Measurements from ENCODE around the gene WDR70. TPM values are rescaled to one million over a fixed set of nuclear protein-coding genes. Genes with fewer than 3 reads are reported as not detected.

The WDR70 gene
- total and polyA plus RNA-seq, 2 donors (not counting 3 experiments of a cell fraction or from before 2014, with no cell fraction given): 6.7 to 37.3 TPM

DNA sequence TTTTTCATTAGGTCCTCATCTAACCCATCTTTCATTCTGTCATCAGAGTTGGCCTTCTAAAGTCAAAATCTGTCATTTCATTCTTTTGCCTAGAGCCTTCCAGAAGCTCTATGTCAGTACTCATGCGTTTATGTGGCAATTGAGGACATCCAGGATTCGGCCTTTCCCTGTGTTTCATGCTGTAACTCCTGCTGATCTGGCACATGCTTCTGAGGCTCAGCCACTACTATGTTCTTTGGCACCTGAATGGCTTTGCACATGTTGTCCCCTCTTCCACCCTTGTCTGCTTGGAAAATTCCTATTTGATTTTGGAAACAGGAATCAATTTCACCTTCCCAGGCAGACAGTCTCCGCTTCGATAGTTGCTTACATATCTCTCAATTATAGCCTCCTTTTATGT lies 375.9 kb downstream of the WDR70 start:
- H3K4me2 ChIP-seq (ENCODE audit: insufficient read depth, low read length): no peak overlapping the region
- H3K36me3 ChIP-seq (ENCODE audit: control insufficient read depth in 2 of 2, extremely low read depth in 1 of 2, insufficient read depth in 2 of 2, low read length in 2 of 2): no peaks in the 10 kb centered on the region
- H3K4me3 ChIP-seq (replicated peaks in 1 of 3; ENCODE audit: insufficient read depth in 1 of 3, low read depth in 1 of 3, low read length in 3 of 3): no peak overlapping the region
- dilution Hi-C loops (cut with MboI; ENCODE audit: extremely low pct_ligation_motif_present, low sequenced_read_pairs): no loop called here
- no peaks in the 10 kb centered on the region for H4K20me1 ChIP-seq (replicated peaks; ENCODE audit: control insufficient read depth, extremely low read depth, insufficient read depth, low read length)
- ChIA-PET POLR2A (no interaction called here), CTCF (interaction anchor here (3.7 kb wide), 1 partner anchor 342 kb away, joined by 55 read pairs; no protein-coding TSS in a partner anchor)
- FAIRE-seq: no peak
- TF ChIP-seq, protein P1, sequence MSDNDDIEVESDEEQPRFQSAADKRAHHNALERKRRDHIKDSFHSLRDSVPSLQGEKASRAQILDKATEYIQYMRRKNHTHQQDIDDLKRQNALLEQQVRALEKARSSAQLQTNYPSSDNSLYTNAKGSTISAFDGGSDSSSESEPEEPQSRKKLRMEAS (IDR thresholded peaks at IDR 0.05; ENCODE audit: insufficient read depth, insufficient read length): no peak
- TF ChIP-seq GATA2 (IDR thresholded peaks at IDR 0.05; ENCODE audit: insufficient read depth, insufficient read length, low read depth, low read length): no peak
- no peak for TF ChIP-seq POLR2A (IDR thresholded peaks at IDR 0.05; ENCODE audit: low read depth, low read length)
- TF ChIP-seq FOS (IDR thresholded peaks at IDR 0.05; ENCODE audit: borderline replicate concordance, insufficient read depth, low read length): no peak
- H3K79me2 ChIP-seq (ENCODE audit: control insufficient read depth, insufficient read depth, low read length): no peaks in the 10 kb centered on the region
- no peak for DNase-seq (ENCODE audit: low read depth, low spot score)
- no peaks in the 10 kb centered on the region for H3K9me1 ChIP-seq (replicated peaks; ENCODE audit: control insufficient read depth, extremely low read depth, insufficient read depth, low read length)
- H3K9me3 ChIP-seq (replicated peaks; ENCODE audit: control insufficient read depth, insufficient read depth, low read length): no peaks in the 10 kb centered on the region
- no peaks in the 10 kb centered on the region for H3K27me3 ChIP-seq (ENCODE audit: control insufficient read depth in 2 of 2, insufficient read depth in 2 of 2, low read length in 2 of 2)
- no peaks in the 10 kb centered on the region for H3K4me1 ChIP-seq (ENCODE audit: control insufficient read depth, extremely low read depth, insufficient read depth, low read length)
- intact Hi-C loops (cut with micrococcal nuclease): no loop called here
- no peak overlapping the region for H3K27ac ChIP-seq (ENCODE audit: insufficient read depth, low read depth, low read length)
- no TSS peak for BruUV-seq (replicated peaks)
- H2AFZ ChIP-seq (ENCODE audit: low read depth, low read length): no peak overlapping the region
- H3K9ac ChIP-seq (replicated peaks; ENCODE audit: extremely low read depth, insufficient read depth, low read length): no peak overlapping the region

DNA sequence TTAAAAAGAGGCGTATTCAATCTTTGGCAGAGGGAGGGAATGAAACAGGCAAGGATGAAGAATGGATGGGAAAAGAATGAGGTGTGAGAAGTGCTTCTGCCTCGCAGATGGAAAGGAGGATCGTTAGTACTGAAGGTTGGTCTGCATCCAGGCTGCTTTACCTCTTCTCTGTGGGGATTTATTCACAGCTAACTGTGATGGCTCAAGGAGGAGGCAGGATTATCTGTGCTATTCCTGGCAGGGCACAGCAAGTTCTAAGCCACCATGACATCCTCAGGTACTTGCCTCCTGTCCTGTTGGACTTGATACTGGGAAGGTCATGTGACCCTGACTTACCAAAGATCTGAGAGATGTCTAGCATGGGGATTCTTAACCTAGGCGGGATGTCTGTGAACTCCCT lies 376.5 kb downstream of the WDR70 start:
- Histone ChIP-seq H3K4me1 (ENCODE audit: control insufficient read depth, extremely low read depth, insufficient read depth, low read length) (no peaks in the 10 kb centered on the region), H3K9me1 (replicated peaks; ENCODE audit: control insufficient read depth, extremely low read depth, insufficient read depth, low read length) (no peaks in the 10 kb centered on the region), H3K9ac (replicated peaks; ENCODE audit: extremely low read depth, insufficient read depth, low read length) (no peak overlapping the region), H3K9me3 (replicated peaks; ENCODE audit: control insufficient read depth, insufficient read depth, low read length) (no peaks in the 10 kb centered on the region), H2AFZ (ENCODE audit: low read depth, low read length) (no peak overlapping the region), H3K36me3 (ENCODE audit: control insufficient read depth in 2 of 2, extremely low read depth in 1 of 2, insufficient read depth in 2 of 2, low read length in 2 of 2) (no peaks in the 10 kb centered on the region), H3K27me3 (ENCODE audit: control insufficient read depth in 2 of 2, insufficient read depth in 2 of 2, low read length in 2 of 2) (no peaks in the 10 kb centered on the region), H3K4me2 (ENCODE audit: insufficient read depth, low read length) (no peak overlapping the region), H3K27ac (ENCODE audit: insufficient read depth, low read depth, low read length) (no peak overlapping the region), H4K20me1 (replicated peaks; ENCODE audit: control insufficient read depth, extremely low read depth, insufficient read depth, low read length) (no peaks in the 10 kb centered on the region), H3K4me3 (replicated peaks in 1 of 3; ENCODE audit: insufficient read depth in 1 of 3, low read depth in 1 of 3, low read length in 3 of 3) (no peak overlapping the region), H3K79me2 (ENCODE audit: control insufficient read depth, insufficient read depth, low read length) (no peaks in the 10 kb centered on the region)
- POLR2A ChIA-PET: no interaction called here
- dilution Hi-C loops (cut with MboI; ENCODE audit: extremely low pct_ligation_motif_present, low sequenced_read_pairs): no loop called here
- BruUV-seq (replicated peaks): no TSS peak
- FAIRE-seq (no peak), DNase-seq (ENCODE audit: low read depth, low spot score) (no peak)
- intact Hi-C loops (cut with micrococcal nuclease): no loop called here
- CTCF ChIA-PET: interaction anchor here (3.7 kb wide), 1 partner anchor 343 kb away, joined by 55 read pairs; no protein-coding TSS in a partner anchor
- TF ChIP-seq MYC (IDR thresholded peaks at IDR 0.05; ENCODE audit: low read depth, low read length) (no peak), JUN (IDR thresholded peaks at IDR 0.05; ENCODE audit: borderline replicate concordance, insufficient read depth, insufficient read length, low read depth) (no peak), GATA2 (IDR thresholded peaks at IDR 0.05; ENCODE audit: insufficient read depth, insufficient read length, low read depth, low read length) (no peak), FOS (IDR thresholded peaks at IDR 0.05; ENCODE audit: borderline replicate concordance, insufficient read depth, low read length) (no peak), POLR2AphosphoS5 (IDR thresholded peaks at IDR 0.05; ENCODE audit: insufficient read depth, low read depth, low read length) (no peak), POLR2A (IDR thresholded peaks at IDR 0.05; ENCODE audit: low read depth, low read length) (no peak), EZH2 (IDR thresholded peaks at IDR 0.05; ENCODE audit: borderline replicate concordance, low read depth, low read length, severe bottlenecking) (no peak)
- TF ChIP-seq, protein P1 (IDR thresholded peaks at IDR 0.05; ENCODE audit: insufficient read depth, insufficient read length): no peak
- TF ChIP-seq, protein P2, sequence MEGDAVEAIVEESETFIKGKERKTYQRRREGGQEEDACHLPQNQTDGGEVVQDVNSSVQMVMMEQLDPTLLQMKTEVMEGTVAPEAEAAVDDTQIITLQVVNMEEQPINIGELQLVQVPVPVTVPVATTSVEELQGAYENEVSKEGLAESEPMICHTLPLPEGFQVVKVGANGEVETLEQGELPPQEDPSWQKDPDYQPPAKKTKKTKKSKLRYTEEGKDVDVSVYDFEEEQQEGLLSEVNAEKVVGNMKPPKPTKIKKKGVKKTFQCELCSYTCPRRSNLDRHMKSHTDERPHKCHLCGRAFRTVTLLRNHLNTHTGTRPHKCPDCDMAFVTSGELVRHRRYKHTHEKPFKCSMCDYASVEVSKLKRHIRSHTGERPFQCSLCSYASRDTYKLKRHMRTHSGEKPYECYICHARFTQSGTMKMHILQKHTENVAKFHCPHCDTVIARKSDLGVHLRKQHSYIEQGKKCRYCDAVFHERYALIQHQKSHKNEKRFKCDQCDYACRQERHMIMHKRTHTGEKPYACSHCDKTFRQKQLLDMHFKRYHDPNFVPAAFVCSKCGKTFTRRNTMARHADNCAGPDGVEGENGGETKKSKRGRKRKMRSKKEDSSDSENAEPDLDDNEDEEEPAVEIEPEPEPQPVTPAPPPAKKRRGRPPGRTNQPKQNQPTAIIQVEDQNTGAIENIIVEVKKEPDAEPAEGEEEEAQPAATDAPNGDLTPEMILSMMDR (IDR thresholded peaks at IDR 0.05; ENCODE audit: extremely low read depth in 1 of 2, insufficient read depth in 1 of 2, low read depth in 1 of 2, low read length in 2 of 2): no peak
